WTC11 (cell line): ENCODE results near the gene SLC39A5. TPM values are rescaled to one million over a fixed set of nuclear protein-coding genes. Genes with fewer than 3 reads are reported as not detected.

Experiments used
- ATF1 ChIP-seq: sonication (generic); formaldehyde crosslinking; IDR thresholded peaks from 2 replicates; pipeline ENCODE4 v1.8.1; 2023; ENCODE audit warnings: mild to moderate bottlenecking, moderate library complexity, missing genetic modification reagents
- ATF3 ChIP-seq: sonication (generic); formaldehyde crosslinking; conservative IDR thresholded peaks from 2 replicates; pipeline ENCODE4 v1.8.1; 2022; ENCODE audit warnings: mild to moderate bottlenecking, missing genetic modification reagents
- E2F4 ChIP-seq: sonication (generic); formaldehyde crosslinking; IDR thresholded peaks from 2 replicates; pipeline ENCODE4 v1.8.1; 2022; ENCODE audit warnings: low read depth, mild to moderate bottlenecking, moderate library complexity, missing genetic modification reagents, borderline replicate concordance
- EMX1 ChIP-seq: fragments of 250-450 bp; sonication (Bioruptor Pico); IDR thresholded peaks from 2 replicates; pipeline ENCODE4 v1.8.0; 2021; ENCODE audit warnings: mild to moderate bottlenecking
- ERG ChIP-seq: fragments of 250-450 bp; sonication (Bioruptor Pico); IDR thresholded peaks from 2 replicates; pipeline ENCODE4 v1.8.0; 2021; ENCODE audit warnings: mild to moderate bottlenecking
- ESRRA ChIP-seq: sonication (generic); formaldehyde crosslinking; IDR thresholded peaks from 2 replicates; pipeline ENCODE4 v1.8.1; 2022; ENCODE audit warnings: mild to moderate bottlenecking, missing genetic modification reagents, borderline replicate concordance
- FOXJ3 ChIP-seq: sonication (generic); formaldehyde crosslinking; IDR thresholded peaks from 2 replicates; pipeline ENCODE4 v1.9.0; 2021; ENCODE audit warnings: missing genetic modification reagents, mild to moderate bottlenecking, borderline replicate concordance
- FOXK1 ChIP-seq: sonication (generic); formaldehyde crosslinking; IDR thresholded peaks from 2 replicates; pipeline ENCODE4 v1.8.0; 2022; ENCODE audit warnings: mild to moderate bottlenecking, moderate library complexity, missing genetic modification reagents
- FOXP1 ChIP-seq: sonication (generic); formaldehyde crosslinking; IDR thresholded peaks from 2 replicates; pipeline ENCODE4 v1.8.0; 2022; ENCODE audit warnings: missing genetic modification reagents, mild to moderate bottlenecking, moderate library complexity, borderline replicate concordance
- GRHL2 ChIP-seq: fragments of 250-450 bp; sonication (Bioruptor Pico); IDR thresholded peaks from 2 replicates; pipeline ENCODE4 v1.8.0; 2022; ENCODE audit warnings: mild to moderate bottlenecking, moderate library complexity; ENCODE audit not compliant: insufficient replicate concordance, severe bottlenecking
- GTF2I ChIP-seq: fragments of 250-450 bp; sonication (Bioruptor Pico); conservative IDR thresholded peaks from 2 replicates; pipeline ENCODE4 v1.4.0; 2021; ENCODE audit warnings: mild to moderate bottlenecking
- HMGA2 ChIP-seq: fragments of 250-450 bp; sonication (Bioruptor Pico); IDR thresholded peaks from 2 replicates; pipeline ENCODE4 v1.4.0; 2021; ENCODE audit warnings: mild to moderate bottlenecking, moderate library complexity
- HMGXB4 ChIP-seq: sonication (generic); formaldehyde crosslinking; IDR thresholded peaks from 2 replicates; pipeline ENCODE4 v1.8.1; 2023; ENCODE audit warnings: mild to moderate bottlenecking, moderate library complexity, missing genetic modification reagents
- IRF1 ChIP-seq: sonication (generic); formaldehyde crosslinking; IDR thresholded peaks from 2 replicates; pipeline ENCODE4 v1.8.0; 2023; ENCODE audit warnings: missing genetic modification reagents
- IRF2 ChIP-seq: sonication (generic); formaldehyde crosslinking; IDR thresholded peaks from 2 replicates; pipeline ENCODE4 v1.8.0; 2022; ENCODE audit warnings: low read depth, missing genetic modification reagents, borderline replicate concordance
- JAZF1 ChIP-seq: fragments of 250-450 bp; sonication (Bioruptor Pico); IDR thresholded peaks from 2 replicates; pipeline ENCODE4 v1.9.0; 2021; ENCODE audit warnings: moderate library complexity, mild to moderate bottlenecking, inconsistent platforms
- KAT7 ChIP-seq: sonication (generic); formaldehyde crosslinking; IDR thresholded peaks from 2 replicates; pipeline ENCODE4 v1.8.1; 2023; ENCODE audit warnings: missing genetic modification reagents, mild to moderate bottlenecking, borderline replicate concordance
- MXD4 ChIP-seq: fragments of 250-450 bp; sonication (Bioruptor Pico); IDR thresholded peaks from 2 replicates; pipeline ENCODE4 v1.8.0; 2021; ENCODE audit warnings: mild to moderate bottlenecking, moderate library complexity, borderline replicate concordance
- NR3C1 ChIP-seq: sonication (generic); formaldehyde crosslinking; conservative IDR thresholded peaks from 2 replicates; pipeline ENCODE4 v1.8.1; 2023; ENCODE audit warnings: low read depth, mild to moderate bottlenecking, missing genetic modification reagents
- PREB ChIP-seq: sonication (generic); formaldehyde crosslinking; IDR thresholded peaks from 2 replicates; pipeline ENCODE4 v1.8.1; 2022; ENCODE audit warnings: mild to moderate bottlenecking, missing genetic modification reagents, moderate library complexity, borderline replicate concordance
- RELA ChIP-seq: sonication (generic); formaldehyde crosslinking; IDR thresholded peaks from 2 replicates; pipeline ENCODE4 v1.8.1; 2022; ENCODE audit warnings: missing genetic modification reagents, mild to moderate bottlenecking, borderline replicate concordance
- RORB ChIP-seq: fragments of 250-450 bp; sonication (Bioruptor Pico); IDR thresholded peaks from 2 replicates; pipeline ENCODE4 v1.9.0; 2021; ENCODE audit warnings: mild to moderate bottlenecking
- SOX15 ChIP-seq: fragments of 250-450 bp; sonication (Bioruptor Pico); IDR thresholded peaks from 2 replicates; pipeline ENCODE4 v1.9.0; 2021; ENCODE audit warnings: mild to moderate bottlenecking
- TCF7 ChIP-seq: sonication (generic); formaldehyde crosslinking; IDR thresholded peaks from 2 replicates; pipeline ENCODE4 v1.8.0; 2022; ENCODE audit warnings: mild to moderate bottlenecking, low read depth, missing genetic modification reagents, moderate library complexity
- ZMAT4 ChIP-seq: fragments of 250-450 bp; sonication (Bioruptor Pico); IDR thresholded peaks from 2 replicates; pipeline ENCODE4 v1.9.0; 2021; ENCODE audit warnings: mild to moderate bottlenecking
- ZNF138 ChIP-seq: sonication (generic); formaldehyde crosslinking; conservative IDR thresholded peaks from 2 replicates; pipeline ENCODE4 v1.8.1; 2022; ENCODE audit warnings: mild to moderate bottlenecking, moderate library complexity, missing genetic modification reagents
- ZNF232 ChIP-seq: sonication (generic); formaldehyde crosslinking; IDR thresholded peaks from 2 replicates; pipeline ENCODE4 v1.8.0; 2022; ENCODE audit warnings: mild to moderate bottlenecking, missing genetic modification reagents
- ZNF281 ChIP-seq: sonication (generic); formaldehyde crosslinking; IDR thresholded peaks from 2 replicates; pipeline ENCODE4 v1.8.0; 2023; ENCODE audit warnings: mild to moderate bottlenecking, missing genetic modification reagents
- ZNF317 ChIP-seq: sonication (generic); formaldehyde crosslinking; IDR thresholded peaks from 2 replicates; pipeline ENCODE4 v1.8.1; 2023; ENCODE audit warnings: low read depth, mild to moderate bottlenecking, moderate library complexity, missing genetic modification reagents, borderline replicate concordance
- ZNF416 ChIP-seq: fragments of 250-450 bp; sonication (Bioruptor Pico); IDR thresholded peaks from 2 replicates; pipeline ENCODE4 v1.9.0; 2021; ENCODE audit warnings: mild to moderate bottlenecking, inconsistent platforms
- total RNA-seq: library from RNA; stranded (reverse); gene quantifications from 3 replicates; pipeline ENCODE4 v1.2.3, GENCODE V29; 2021

The SLC39A5 gene
- total RNA-seq, 1 experiment from 2014 or later: 0.26 TPM

GRCh38 chr12:56266693-56267442 is 37.0 kb downstream of the SLC39A5 start, which contains the start of gene COQ10A (continued):
- no peak for TF ChIP-seq ZNF281
- no peak for TF ChIP-seq SOX15 (CRISPR knock-in tag)
- TF ChIP-seq IRF1 (CRISPR knock-in tag): no peak
- no peak for TF ChIP-seq ZNF416
- peak; percentile 50; the same call in 1 of the 2 replicates for TF ChIP-seq RELA (CRISPR knock-in tag)
- no peak for TF ChIP-seq ESRRA (CRISPR knock-in tag)
- no peak for TF ChIP-seq EMX1 (CRISPR knock-in tag)
- TF ChIP-seq TCF7: no peak
- TF ChIP-seq GTF2I (CRISPR knock-in tag): no peak
- no peak for TF ChIP-seq PREB (CRISPR knock-in tag)
- TF ChIP-seq ZNF138 (CRISPR knock-in tag): no peak
- TF ChIP-seq MXD4 (CRISPR knock-in tag): no peak
- TF ChIP-seq JAZF1 (CRISPR knock-in tag): no peak
- TF ChIP-seq HMGXB4 (CRISPR knock-in tag): peak; percentile 78; the same call in 1 of the 2 replicates
- no peak for TF ChIP-seq IRF2 (CRISPR knock-in tag)
- no peak for TF ChIP-seq HMGA2
- no peak for TF ChIP-seq ZMAT4 (CRISPR knock-in tag)
- TF ChIP-seq ERG (CRISPR knock-in tag): no peak
- TF ChIP-seq ZNF232: 0 out of 2 replicates have a peak, but pooled peaks have one; percentile 38
- TF ChIP-seq FOXP1 (CRISPR knock-in tag): peak; percentile 81
- TF ChIP-seq GRHL2 (CRISPR knock-in tag): no peak
- TF ChIP-seq ATF3 (CRISPR knock-in tag): no peak
- TF ChIP-seq KAT7 (CRISPR knock-in tag): peak; percentile 87
- TF ChIP-seq ZNF317 (CRISPR knock-in tag): no peak
- TF ChIP-seq NR3C1 (CRISPR knock-in tag): 0 out of 2 replicates have a peak, but pooled peaks have one; percentile 48
- no peak for TF ChIP-seq RORB (CRISPR knock-in tag)
- TF ChIP-seq FOXK1: peak; percentile 91
- TF ChIP-seq ATF1 (CRISPR knock-in tag): no peak
- TF ChIP-seq FOXJ3 (CRISPR knock-in tag): no peak
- no peak for TF ChIP-seq E2F4 (CRISPR knock-in tag)
